ENCODE data around the gene EMC10.
"Not testable (repeated sequence)": the region's sequence is repeated elsewhere in the genome, so short reads cannot be mapped to it uniquely, and the experiment has no call there.

The EMC10 gene

GRCh38 chr19:50512999-50513745, 36.9 kb downstream of the EMC10 start:
- DNase-seq (ENCODE audit: extremely low read depth in 1 of 2, low read depth in 1 of 2), result no peak

- no peak for DNase-seq (ENCODE audit: extremely low read depth in 1 of 2, low read depth in 1 of 2)
Measured at GRCh38 chr19:50513746-50514345, 37.5 kb downstream of the EMC10 start, which contains the start of gene ASPDH. Gene ASPDH, minus strand, starts transcription at chr19:50513913. Its CDS starts 90 bp downstream, at chr19:50513823.

GRCh38 chr19:50514346-50515167, 38.2 kb downstream of the EMC10 start:
- DNase-seq (ENCODE audit: extremely low read depth in 1 of 2, low read depth in 1 of 2), result no peak

GRCh38 chr19:50515168-50515561, 38.9 kb downstream of the EMC10 start:
- DNase-seq (ENCODE audit: extremely low read depth in 1 of 2, low read depth in 1 of 2), result no peak

- no peak for DNase-seq (ENCODE audit: extremely low read depth in 1 of 2, low read depth in 1 of 2)
Measured at GRCh38 chr19:50516456-50516855, 40.1 kb downstream of the EMC10 start.

GRCh38 chr19:50516964-50517703, 40.8 kb downstream of the EMC10 start:
- DNase-seq (ENCODE audit: extremely low read depth in 1 of 2, low read depth in 1 of 2), result no peak

- DNase-seq (ENCODE audit: extremely low read depth in 1 of 2, low read depth in 1 of 2), result no peak
Measured at GRCh38 chr19:50517704-50518075, 41.4 kb downstream of the EMC10 start.

GRCh38 chr19:50518091-50519005, 42.0 kb downstream of the EMC10 start:
- no peak for DNase-seq (ENCODE audit: extremely low read depth in 1 of 2, low read depth in 1 of 2)

- no peak for DNase-seq (ENCODE audit: extremely low read depth in 1 of 2, low read depth in 1 of 2)
Measured at GRCh38 chr19:50519006-50519575, 42.8 kb downstream of the EMC10 start.

GRCh38 chr19:50520822-50521465, 44.6 kb downstream of the EMC10 start:
- DNase-seq (ENCODE audit: extremely low read depth in 1 of 2, low read depth in 1 of 2), result no peak

- DNase-seq (ENCODE audit: extremely low read depth in 1 of 2, low read depth in 1 of 2), result no peak
Measured at GRCh38 chr19:50522881-50523280, 46.6 kb downstream of the EMC10 start.

GRCh38 chr19:50528052-50528451, 51.7 kb downstream of the EMC10 start:
- DNase-seq (ENCODE audit: extremely low read depth in 1 of 2, low read depth in 1 of 2), result not testable (repeated sequence)

- DNase-seq (ENCODE audit: extremely low read depth in 1 of 2, low read depth in 1 of 2), result no peak
Measured at GRCh38 chr19:50531171-50531612, 54.9 kb downstream of the EMC10 start.

- no peak for DNase-seq (ENCODE audit: extremely low read depth in 1 of 2, low read depth in 1 of 2)
Measured at GRCh38 chr19:50532952-50533351, 56.6 kb downstream of the EMC10 start.

GRCh38 chr19:50534478-50534877, 58.2 kb downstream of the EMC10 start:
- no peak for DNase-seq (ENCODE audit: extremely low read depth in 1 of 2, low read depth in 1 of 2)

GRCh38 chr19:50535672-50536187, 59.4 kb downstream of the EMC10 start:
- DNase-seq (ENCODE audit: extremely low read depth in 1 of 2, low read depth in 1 of 2), result no peak

- DNase-seq (ENCODE audit: extremely low read depth in 1 of 2, low read depth in 1 of 2), result no peak
Measured at GRCh38 chr19:50536662-50537305, 60.5 kb downstream of the EMC10 start.

GRCh38 chr19:50537306-50537685, 61.0 kb downstream of the EMC10 start:
- no peak for DNase-seq (ENCODE audit: extremely low read depth in 1 of 2, low read depth in 1 of 2)
